SK-N-SH treated with all-trans-retinoic acid at 6 μM for 48 hours (cell line): ENCODE measurements around the gene PSME3IP1.

Source experiments
- ATAC-seq: fragments of 200-7000 bp; cut with Tn5 transposase; 3 replicates; pipeline ENCODE4 v1.9.1; 2020; ENCODE audit warnings: mild to moderate bottlenecking, moderate library complexity
- ARNTL ChIP-seq: fragments of 450-650 bp; formaldehyde crosslinking; IDR thresholded peaks from 2 replicates; pipeline ENCODE4 v1.5.0; 2020; ENCODE audit warnings: low read depth, mild to moderate bottlenecking, moderate library complexity, borderline replicate concordance
- BACH2 ChIP-seq: fragments of 250-450 bp; sonication (Bioruptor Pico); IDR thresholded peaks from 2 replicates; pipeline ENCODE4 v1.9.0; 2021; ENCODE audit warnings: mild to moderate bottlenecking, borderline replicate concordance
- CSRNP3 ChIP-seq: fragments of 250-450 bp; sonication (Bioruptor Pico); IDR thresholded peaks from 2 replicates; pipeline ENCODE4 v1.5.1; 2021; ENCODE audit warnings: mild to moderate bottlenecking, moderate library complexity
- GLIS3 ChIP-seq: fragments of 250-450 bp; sonication (Bioruptor Pico); IDR thresholded peaks from 2 replicates; pipeline ENCODE4 v1.5.0; 2020; ENCODE audit warnings: mild to moderate bottlenecking, moderate library complexity
- ISL1 ChIP-seq: fragments of 250-450 bp; sonication (Bioruptor Pico); IDR thresholded peaks from 2 replicates; pipeline ENCODE4 v2.1.2; 2022; ENCODE audit warnings: mild to moderate bottlenecking, moderate library complexity
- OSR1 ChIP-seq: fragments of 250-450 bp; sonication (Bioruptor Pico); IDR thresholded peaks from 2 replicates; pipeline ENCODE4 v1.8.0; 2022; ENCODE audit warnings: moderate library complexity, mild to moderate bottlenecking, inconsistent platforms
- PPARA ChIP-seq: fragments of 250-450 bp; sonication (Bioruptor Pico); IDR thresholded peaks from 2 replicates; pipeline ENCODE4 v1.5.0; 2020; ENCODE audit warnings: mild to moderate bottlenecking, borderline replicate concordance
- RARB ChIP-seq: fragments of 250-450 bp; sonication (Bioruptor Pico); IDR thresholded peaks from 2 replicates; pipeline ENCODE4 v1.8.0; 2021; ENCODE audit warnings: mild to moderate bottlenecking, moderate library complexity
- SNAI2 ChIP-seq: fragments of 250-450 bp; sonication (Bioruptor Pico); IDR thresholded peaks from 2 replicates; pipeline ENCODE4 v1.5.0; 2020; ENCODE audit warnings: mild to moderate bottlenecking, moderate library complexity
- TCF4 ChIP-seq: fragments of 250-450 bp; sonication (Bioruptor Pico); IDR thresholded peaks from 2 replicates; pipeline ENCODE4 v1.8.0; 2021; ENCODE audit warnings: mild to moderate bottlenecking, moderate library complexity, borderline replicate concordance
- TOX ChIP-seq: fragments of 250-450 bp; sonication (Bioruptor Pico); IDR thresholded peaks from 2 replicates; pipeline ENCODE4 v1.8.0; 2021; ENCODE audit warnings: mild to moderate bottlenecking, moderate library complexity, borderline replicate concordance
- ZC3H10 ChIP-seq: fragments of 250-450 bp; sonication (Bioruptor Pico); IDR thresholded peaks from 2 replicates; pipeline ENCODE4 v1.5.1; 2021; ENCODE audit warnings: mild to moderate bottlenecking, moderate library complexity
- ZFP3 ChIP-seq: fragments of 250-450 bp; sonication (Bioruptor Pico); IDR thresholded peaks from 2 replicates; pipeline ENCODE4 v1.5.0; 2020; ENCODE audit warnings: mild to moderate bottlenecking, moderate library complexity
- ZFP30 ChIP-seq: fragments of 450-650 bp; formaldehyde crosslinking; IDR thresholded peaks from 2 replicates; pipeline ENCODE4 v1.5.0; 2022; ENCODE audit warnings: mild to moderate bottlenecking, moderate library complexity
- ZNF70 ChIP-seq: fragments of 450-650 bp; formaldehyde crosslinking; IDR thresholded peaks from 2 replicates; pipeline ENCODE4 v1.5.0; 2020; ENCODE audit warnings: mild to moderate bottlenecking, moderate library complexity
- ZNF8 ChIP-seq: fragments of 450-650 bp; formaldehyde crosslinking; IDR thresholded peaks from 2 replicates; pipeline ENCODE4 v1.5.0; 2020; ENCODE audit warnings: mild to moderate bottlenecking, moderate library complexity
- TF ChIP-seq, protein P1 (sequence below): fragments of 250-450 bp; sonication (Bioruptor Pico); IDR thresholded peaks from 2 replicates; pipeline ENCODE4 v1.5.0; 2020; ENCODE audit warnings: mild to moderate bottlenecking, moderate library complexity
- TF ChIP-seq, protein P2 (sequence below): fragments of 250-450 bp; sonication (Bioruptor Pico); IDR thresholded peaks from 2 replicates; pipeline ENCODE4 v1.8.0; 2021; ENCODE audit warnings: low read depth, mild to moderate bottlenecking, moderate library complexity, borderline replicate concordance
- TF ChIP-seq, protein P3 (sequence below): fragments of 250-450 bp; sonication (Bioruptor Pico); IDR thresholded peaks from 2 replicates; pipeline ENCODE4 v1.5.1; 2020; ENCODE audit warnings: low read depth, mild to moderate bottlenecking, moderate library complexity
- TF ChIP-seq, protein P4 (sequence below): fragments of 250-450 bp; sonication (Bioruptor Pico); IDR thresholded peaks from 2 replicates; pipeline ENCODE4 v1.8.0; 2020; ENCODE audit warnings: mild to moderate bottlenecking, moderate library complexity, borderline replicate concordance

Gene PSME3IP1

DNA sequence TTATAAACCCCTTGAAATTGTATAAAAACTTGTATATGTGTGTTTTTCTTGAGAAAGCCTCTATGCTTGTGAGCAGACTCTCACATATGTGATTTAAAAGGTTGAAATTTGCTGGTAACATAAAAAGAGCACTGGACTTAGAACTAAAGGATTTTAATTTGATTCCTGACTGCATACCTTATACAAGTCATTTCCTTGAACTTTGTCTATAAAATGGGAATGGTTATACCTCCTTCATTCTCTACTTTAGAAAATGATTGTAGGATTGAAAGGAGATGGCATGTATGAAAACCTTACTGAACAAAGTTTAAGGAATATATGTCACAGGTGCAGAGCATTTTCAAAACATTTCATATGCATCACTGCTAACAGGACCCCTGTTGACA, 48.9 kb upstream of the PSME3IP1 start:
- ATAC-seq: no peak
- TF ChIP-seq CSRNP3 (no peak), GLIS3 (CRISPR knock-in tag) (no peak), OSR1 (CRISPR knock-in tag) (no peak), ZNF70 (no peak), BACH2 (CRISPR knock-in tag) (no peak), ARNTL (CRISPR knock-in tag) (no peak), ZFP3 (CRISPR knock-in tag) (no peak), ZFP30 (CRISPR knock-in tag) (no peak), ZNF8 (no peak), SNAI2 (CRISPR knock-in tag) (no peak), TOX (no peak), ISL1 (CRISPR knock-in tag) (no peak), RARB (CRISPR knock-in tag) (no peak)
- TF ChIP-seq, protein P1, sequence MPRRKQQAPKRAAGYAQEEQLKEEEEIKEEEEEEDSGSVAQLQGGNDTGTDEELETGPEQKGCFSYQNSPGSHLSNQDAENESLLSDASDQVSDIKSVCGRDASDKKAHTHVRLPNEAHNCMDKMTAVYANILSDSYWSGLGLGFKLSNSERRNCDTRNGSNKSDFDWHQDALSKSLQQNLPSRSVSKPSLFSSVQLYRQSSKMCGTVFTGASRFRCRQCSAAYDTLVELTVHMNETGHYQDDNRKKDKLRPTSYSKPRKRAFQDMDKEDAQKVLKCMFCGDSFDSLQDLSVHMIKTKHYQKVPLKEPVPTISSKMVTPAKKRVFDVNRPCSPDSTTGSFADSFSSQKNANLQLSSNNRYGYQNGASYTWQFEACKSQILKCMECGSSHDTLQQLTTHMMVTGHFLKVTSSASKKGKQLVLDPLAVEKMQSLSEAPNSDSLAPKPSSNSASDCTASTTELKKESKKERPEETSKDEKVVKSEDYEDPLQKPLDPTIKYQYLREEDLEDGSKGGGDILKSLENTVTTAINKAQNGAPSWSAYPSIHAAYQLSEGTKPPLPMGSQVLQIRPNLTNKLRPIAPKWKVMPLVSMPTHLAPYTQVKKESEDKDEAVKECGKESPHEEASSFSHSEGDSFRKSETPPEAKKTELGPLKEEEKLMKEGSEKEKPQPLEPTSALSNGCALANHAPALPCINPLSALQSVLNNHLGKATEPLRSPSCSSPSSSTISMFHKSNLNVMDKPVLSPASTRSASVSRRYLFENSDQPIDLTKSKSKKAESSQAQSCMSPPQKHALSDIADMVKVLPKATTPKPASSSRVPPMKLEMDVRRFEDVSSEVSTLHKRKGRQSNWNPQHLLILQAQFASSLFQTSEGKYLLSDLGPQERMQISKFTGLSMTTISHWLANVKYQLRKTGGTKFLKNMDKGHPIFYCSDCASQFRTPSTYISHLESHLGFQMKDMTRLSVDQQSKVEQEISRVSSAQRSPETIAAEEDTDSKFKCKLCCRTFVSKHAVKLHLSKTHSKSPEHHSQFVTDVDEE (CRISPR knock-in tag): no peak
- TF ChIP-seq, protein P2, sequence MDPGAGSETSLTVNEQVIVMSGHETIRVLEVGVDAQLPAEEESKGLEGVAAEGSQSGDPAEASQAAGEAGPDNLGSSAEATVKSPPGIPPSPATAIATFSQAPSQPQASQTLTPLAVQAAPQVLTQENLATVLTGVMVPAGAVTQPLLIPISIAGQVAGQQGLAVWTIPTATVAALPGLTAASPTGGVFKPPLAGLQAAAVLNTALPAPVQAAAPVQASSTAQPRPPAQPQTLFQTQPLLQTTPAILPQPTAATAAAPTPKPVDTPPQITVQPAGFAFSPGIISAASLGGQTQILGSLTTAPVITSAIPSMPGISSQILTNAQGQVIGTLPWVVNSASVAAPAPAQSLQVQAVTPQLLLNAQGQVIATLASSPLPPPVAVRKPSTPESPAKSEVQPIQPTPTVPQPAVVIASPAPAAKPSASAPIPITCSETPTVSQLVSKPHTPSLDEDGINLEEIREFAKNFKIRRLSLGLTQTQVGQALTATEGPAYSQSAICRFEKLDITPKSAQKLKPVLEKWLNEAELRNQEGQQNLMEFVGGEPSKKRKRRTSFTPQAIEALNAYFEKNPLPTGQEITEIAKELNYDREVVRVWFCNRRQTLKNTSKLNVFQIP (CRISPR knock-in tag): no peak
- TF ChIP-seq, all 23 proteins: peak for 0

DNA sequence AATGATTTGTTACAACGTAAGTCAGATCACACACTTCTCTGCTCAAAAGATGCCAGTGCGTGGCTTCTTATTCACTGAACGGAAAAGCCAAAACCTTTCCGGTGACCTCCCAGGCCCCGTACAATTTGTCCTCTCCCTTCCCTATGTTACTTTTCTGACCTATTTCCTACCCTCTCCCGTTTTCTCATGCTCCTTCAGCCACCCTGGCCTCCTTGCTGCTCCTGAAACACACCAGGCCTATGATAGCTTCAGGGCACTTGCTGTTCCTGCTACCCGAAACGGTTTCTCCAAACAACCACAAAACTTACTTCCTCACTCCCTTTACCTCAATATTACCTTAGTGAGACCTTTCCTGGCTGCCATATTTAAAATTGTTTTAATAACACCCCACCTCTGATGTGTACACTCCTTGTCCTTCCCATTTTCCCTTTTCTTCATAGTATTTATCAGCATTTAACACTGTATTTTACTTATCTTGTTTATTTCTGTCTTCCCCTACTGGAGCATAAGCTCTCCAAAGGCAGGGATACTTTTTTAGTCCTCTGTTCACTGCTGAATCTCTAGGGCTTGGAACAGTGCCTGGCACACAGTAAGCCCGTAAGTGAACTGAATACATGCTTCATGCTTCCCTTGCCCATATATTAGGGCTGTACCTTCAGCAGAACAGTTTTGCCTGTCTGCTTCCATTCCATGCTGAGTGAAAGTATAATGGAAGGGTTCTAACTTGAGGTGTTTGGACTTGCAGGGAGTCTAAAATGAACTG, 48.3 kb upstream of the PSME3IP1 start:
- ATAC-seq: no peak
- TF ChIP-seq, protein P1 (CRISPR knock-in tag): no peak
- TF ChIP-seq CSRNP3 (no peak), PPARA (CRISPR knock-in tag) (no peak), ZNF70 (no peak), SNAI2 (CRISPR knock-in tag) (no peak), OSR1 (CRISPR knock-in tag) (no peak), ZC3H10 (CRISPR knock-in tag) (no peak), RARB (CRISPR knock-in tag) (no peak), TOX (no peak), TCF4 (CRISPR knock-in tag) (no peak), ARNTL (CRISPR knock-in tag) (no peak), BACH2 (CRISPR knock-in tag) (no peak), GLIS3 (CRISPR knock-in tag) (no peak), ZFP3 (CRISPR knock-in tag) (no peak)
- TF ChIP-seq, protein P3, sequence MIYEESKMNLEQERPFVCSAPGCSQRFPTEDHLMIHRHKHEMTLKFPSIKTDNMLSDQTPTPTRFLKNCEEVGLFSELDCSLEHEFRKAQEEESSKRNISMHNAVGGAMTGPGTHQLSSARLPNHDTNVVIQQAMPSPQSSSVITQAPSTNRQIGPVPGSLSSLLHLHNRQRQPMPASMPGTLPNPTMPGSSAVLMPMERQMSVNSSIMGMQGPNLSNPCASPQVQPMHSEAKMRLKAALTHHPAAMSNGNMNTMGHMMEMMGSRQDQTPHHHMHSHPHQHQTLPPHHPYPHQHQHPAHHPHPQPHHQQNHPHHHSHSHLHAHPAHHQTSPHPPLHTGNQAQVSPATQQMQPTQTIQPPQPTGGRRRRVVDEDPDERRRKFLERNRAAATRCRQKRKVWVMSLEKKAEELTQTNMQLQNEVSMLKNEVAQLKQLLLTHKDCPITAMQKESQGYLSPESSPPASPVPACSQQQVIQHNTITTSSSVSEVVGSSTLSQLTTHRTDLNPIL (CRISPR knock-in tag): no peak
- TF ChIP-seq, protein P2 (CRISPR knock-in tag): no peak
- TF ChIP-seq, protein P4, sequence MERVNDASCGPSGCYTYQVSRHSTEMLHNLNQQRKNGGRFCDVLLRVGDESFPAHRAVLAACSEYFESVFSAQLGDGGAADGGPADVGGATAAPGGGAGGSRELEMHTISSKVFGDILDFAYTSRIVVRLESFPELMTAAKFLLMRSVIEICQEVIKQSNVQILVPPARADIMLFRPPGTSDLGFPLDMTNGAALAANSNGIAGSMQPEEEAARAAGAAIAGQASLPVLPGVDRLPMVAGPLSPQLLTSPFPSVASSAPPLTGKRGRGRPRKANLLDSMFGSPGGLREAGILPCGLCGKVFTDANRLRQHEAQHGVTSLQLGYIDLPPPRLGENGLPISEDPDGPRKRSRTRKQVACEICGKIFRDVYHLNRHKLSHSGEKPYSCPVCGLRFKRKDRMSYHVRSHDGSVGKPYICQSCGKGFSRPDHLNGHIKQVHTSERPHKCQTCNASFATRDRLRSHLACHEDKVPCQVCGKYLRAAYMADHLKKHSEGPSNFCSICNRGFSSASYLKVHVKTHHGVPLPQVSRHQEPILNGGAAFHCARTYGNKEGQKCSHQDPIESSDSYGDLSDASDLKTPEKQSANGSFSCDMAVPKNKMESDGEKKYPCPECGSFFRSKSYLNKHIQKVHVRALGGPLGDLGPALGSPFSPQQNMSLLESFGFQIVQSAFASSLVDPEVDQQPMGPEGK (CRISPR knock-in tag): no peak
